ENCODE measurements around the gene TMEM63A.

TMEM63A gene

GRCh38 chr1:225855503-225856300 is 26.5 kb downstream of the TMEM63A start:
- Histone ChIP-seq H3K36me3 (ENCODE audit: control insufficient read depth, insufficient read depth, low read length) (peaks cover 92% of the 10 kb centered on the region), H3K4me1 (ENCODE audit: control insufficient read depth, insufficient read depth, low read length, poor library complexity, severe bottlenecking) (peaks cover 2% of the 10 kb centered on the region), H3K27me3 (replicated peaks; ENCODE audit: control insufficient read depth, insufficient read depth, low read length, poor library complexity, severe bottlenecking) (no peaks in the 10 kb centered on the region), H3K27ac (ENCODE audit: insufficient read depth, low read length, poor library complexity, severe bottlenecking) (peak overlapping the region; percentile 33), H3K9me3 (ENCODE audit: control insufficient read depth, low read length) (no peaks in the 10 kb centered on the region), H3K4me3 (ENCODE audit: insufficient read depth, low read depth, low read length, poor library complexity, severe bottlenecking) (no peak overlapping the region)
- DNase-seq, result peak in 1 of 3 donors; percentile 9

DNA sequence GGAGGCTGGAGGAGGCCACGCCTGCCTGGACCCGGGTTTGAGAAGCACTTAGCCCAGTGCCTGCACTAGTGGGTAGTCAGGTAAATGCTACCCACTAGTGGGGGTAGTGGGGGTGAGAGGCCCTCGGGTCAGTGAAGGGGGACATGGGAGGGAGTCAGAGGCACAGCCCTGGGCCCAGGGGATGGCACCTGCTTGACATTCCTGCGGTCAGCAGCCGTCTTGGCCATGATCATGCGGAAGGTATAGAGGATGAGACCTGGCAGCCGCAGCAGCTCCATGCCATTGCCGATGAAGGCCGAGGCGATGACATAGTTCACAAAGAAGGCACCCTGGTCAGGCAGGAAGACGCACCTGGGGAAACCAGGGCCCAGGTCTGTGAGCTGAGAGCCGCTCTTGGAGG is 28.7 kb downstream of the TMEM63A start:
- Histone ChIP-seq H3K27me3 (replicated peaks; ENCODE audit: control insufficient read depth, insufficient read depth, low read length, poor library complexity, severe bottlenecking) (no peaks in the 10 kb centered on the region), H3K4me3 (ENCODE audit: insufficient read depth, low read depth, low read length, poor library complexity, severe bottlenecking) (no peak overlapping the region), H3K4me1 (ENCODE audit: control insufficient read depth, insufficient read depth, low read length, poor library complexity, severe bottlenecking) (peaks cover 11% of the 10 kb centered on the region), H3K36me3 (ENCODE audit: control insufficient read depth, insufficient read depth, low read length) (peaks cover 82% of the 10 kb centered on the region), H3K27ac (ENCODE audit: insufficient read depth, low read length, poor library complexity, severe bottlenecking) (no peak overlapping the region), H3K9me3 (ENCODE audit: control insufficient read depth, low read length) (no peaks in the 10 kb centered on the region)
- DNase-seq, result no peak

DNA sequence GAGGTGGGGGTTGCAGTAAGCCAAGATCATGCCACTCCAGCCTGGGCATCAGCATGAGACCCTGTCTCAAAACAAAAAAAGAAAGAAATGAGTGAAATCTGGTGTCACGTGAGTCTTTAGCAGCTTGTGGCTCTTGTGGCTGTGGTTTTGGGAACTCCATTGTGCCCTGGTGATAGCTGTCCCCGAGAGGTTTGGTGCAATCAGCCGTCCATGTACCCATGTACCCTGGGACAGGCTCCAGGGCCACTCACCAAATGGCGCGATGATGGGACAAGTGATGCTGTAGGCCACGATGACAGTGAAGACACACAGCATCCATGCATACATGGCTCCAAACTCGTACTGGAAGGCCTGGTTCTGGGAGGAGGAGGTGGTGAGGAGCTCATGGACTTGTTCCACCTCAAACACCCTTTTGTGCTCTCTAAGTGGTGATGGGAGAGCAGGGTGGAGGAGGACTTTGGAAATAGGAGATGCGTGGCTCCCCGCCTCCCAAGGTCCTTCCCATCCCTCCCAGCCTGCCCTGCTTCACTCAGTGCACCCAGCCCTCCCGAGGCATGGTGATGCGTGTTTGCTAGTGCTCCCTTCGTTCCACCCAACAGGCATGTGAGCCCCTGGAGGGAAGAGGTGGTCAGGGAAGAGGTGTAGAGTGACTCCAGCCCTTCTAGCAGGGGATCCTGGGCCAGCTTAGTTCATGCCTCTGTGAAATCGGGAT is 29.6 kb downstream of the TMEM63A start:
- H3K4me1 ChIP-seq (ENCODE audit: control insufficient read depth, insufficient read depth, low read length, poor library complexity, severe bottlenecking), result peaks cover 11% of the 10 kb centered on the region
- no peaks in the 10 kb centered on the region for H3K9me3 ChIP-seq (ENCODE audit: control insufficient read depth, low read length)
- no peak overlapping the region for H3K27ac ChIP-seq (ENCODE audit: insufficient read depth, low read length, poor library complexity, severe bottlenecking)
- DNase-seq, result no peak
- H3K27me3 ChIP-seq (replicated peaks; ENCODE audit: control insufficient read depth, insufficient read depth, low read length, poor library complexity, severe bottlenecking), result no peaks in the 10 kb centered on the region
- peaks cover 80% of the 10 kb centered on the region for H3K36me3 ChIP-seq (ENCODE audit: control insufficient read depth, insufficient read depth, low read length)
- no peak overlapping the region for H3K4me3 ChIP-seq (ENCODE audit: insufficient read depth, low read depth, low read length, poor library complexity, severe bottlenecking)

GRCh38 chr1:225851805-225852204 is 30.4 kb downstream of the TMEM63A start:
- H3K27ac ChIP-seq (ENCODE audit: insufficient read depth, low read length, poor library complexity, severe bottlenecking), result peak overlapping the region; percentile 37
- no peaks in the 10 kb centered on the region for H3K27me3 ChIP-seq (replicated peaks; ENCODE audit: control insufficient read depth, insufficient read depth, low read length, poor library complexity, severe bottlenecking)
- H3K36me3 ChIP-seq (ENCODE audit: control insufficient read depth, insufficient read depth, low read length), result peaks cover 82% of the 10 kb centered on the region
- no peaks in the 10 kb centered on the region for H3K9me3 ChIP-seq (ENCODE audit: control insufficient read depth, low read length)
- H3K4me1 ChIP-seq (ENCODE audit: control insufficient read depth, insufficient read depth, low read length, poor library complexity, severe bottlenecking), result peaks cover 11% of the 10 kb centered on the region
- no peak overlapping the region for H3K4me3 ChIP-seq (ENCODE audit: insufficient read depth, low read depth, low read length, poor library complexity, severe bottlenecking)
- DNase-seq, result no peak

DNA sequence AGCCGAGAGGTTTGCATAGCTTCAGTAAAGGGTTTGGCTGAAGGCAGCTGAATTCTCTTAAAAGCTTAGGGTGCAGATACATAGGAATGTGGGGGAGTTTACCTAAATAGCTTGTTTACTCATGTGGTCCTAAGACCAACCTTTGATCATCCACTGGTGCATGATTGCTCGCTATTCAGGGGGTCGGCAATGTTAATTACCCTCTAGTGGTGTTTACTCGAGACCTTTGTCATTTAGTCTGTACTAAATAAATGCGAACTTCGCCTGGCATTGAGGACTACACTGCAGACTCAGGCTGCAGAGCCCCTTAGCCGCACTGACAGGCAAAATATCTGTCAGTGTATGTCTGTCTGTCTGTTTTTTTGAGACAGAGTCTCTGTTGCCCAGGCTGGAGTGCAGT is 31.8 kb downstream of the TMEM63A start:
- Histone ChIP-seq H3K27me3 (replicated peaks; ENCODE audit: control insufficient read depth, insufficient read depth, low read length, poor library complexity, severe bottlenecking) (no peaks in the 10 kb centered on the region), H3K4me3 (ENCODE audit: insufficient read depth, low read depth, low read length, poor library complexity, severe bottlenecking) (no peak overlapping the region), H3K27ac (ENCODE audit: insufficient read depth, low read length, poor library complexity, severe bottlenecking) (no peak overlapping the region), H3K36me3 (ENCODE audit: control insufficient read depth, insufficient read depth, low read length) (peaks cover 79% of the 10 kb centered on the region), H3K4me1 (ENCODE audit: control insufficient read depth, insufficient read depth, low read length, poor library complexity, severe bottlenecking) (peaks cover 8% of the 10 kb centered on the region), H3K9me3 (ENCODE audit: control insufficient read depth, low read length) (no peaks in the 10 kb centered on the region)
- DNase-seq, result no peak

DNA sequence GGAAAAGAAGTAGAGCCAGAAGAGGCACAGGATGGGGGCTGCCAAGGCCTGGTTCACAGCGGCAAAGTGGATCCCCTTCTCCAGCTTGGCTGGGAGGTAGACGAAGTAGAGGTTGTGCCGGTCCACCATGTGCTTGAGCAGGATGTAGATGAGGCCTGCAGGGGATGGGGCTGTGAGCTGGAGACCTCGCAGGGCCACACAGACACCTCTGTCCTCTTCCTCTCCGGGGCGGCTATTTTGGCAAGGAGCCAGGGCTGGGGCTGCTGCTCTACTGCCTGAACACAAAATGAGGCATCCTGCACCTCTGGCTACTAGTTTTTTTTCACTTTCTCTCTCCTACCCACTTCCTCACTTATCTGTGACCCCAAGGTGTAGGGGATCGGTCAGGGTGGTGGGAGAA is 32.3 kb downstream of the TMEM63A start:
- no peak for DNase-seq
- Histone ChIP-seq H3K9me3 (ENCODE audit: control insufficient read depth, low read length) (no peaks in the 10 kb centered on the region), H3K27me3 (replicated peaks; ENCODE audit: control insufficient read depth, insufficient read depth, low read length, poor library complexity, severe bottlenecking) (no peaks in the 10 kb centered on the region), H3K36me3 (ENCODE audit: control insufficient read depth, insufficient read depth, low read length) (peaks cover 76% of the 10 kb centered on the region), H3K27ac (ENCODE audit: insufficient read depth, low read length, poor library complexity, severe bottlenecking) (peak overlapping the region; percentile 19), H3K4me1 (ENCODE audit: control insufficient read depth, insufficient read depth, low read length, poor library complexity, severe bottlenecking) (peaks cover 8% of the 10 kb centered on the region), H3K4me3 (ENCODE audit: insufficient read depth, low read depth, low read length, poor library complexity, severe bottlenecking) (no peak overlapping the region)

GRCh38 chr1:225848030-225848955 is 33.9 kb downstream of the TMEM63A start:
- H3K27me3 ChIP-seq (replicated peaks; ENCODE audit: control insufficient read depth, insufficient read depth, low read length, poor library complexity, severe bottlenecking), result no peaks in the 10 kb centered on the region
- peaks cover 8% of the 10 kb centered on the region for H3K4me1 ChIP-seq (ENCODE audit: control insufficient read depth, insufficient read depth, low read length, poor library complexity, severe bottlenecking)
- peak overlapping the region; percentile 28 for H3K27ac ChIP-seq (ENCODE audit: insufficient read depth, low read length, poor library complexity, severe bottlenecking)
- peaks cover 60% of the 10 kb centered on the region for H3K36me3 ChIP-seq (ENCODE audit: control insufficient read depth, insufficient read depth, low read length)
- H3K9me3 ChIP-seq (ENCODE audit: control insufficient read depth, low read length), result no peaks in the 10 kb centered on the region
- no peak overlapping the region for H3K4me3 ChIP-seq (ENCODE audit: insufficient read depth, low read depth, low read length, poor library complexity, severe bottlenecking)
- DNase-seq, result no peak

DNA sequence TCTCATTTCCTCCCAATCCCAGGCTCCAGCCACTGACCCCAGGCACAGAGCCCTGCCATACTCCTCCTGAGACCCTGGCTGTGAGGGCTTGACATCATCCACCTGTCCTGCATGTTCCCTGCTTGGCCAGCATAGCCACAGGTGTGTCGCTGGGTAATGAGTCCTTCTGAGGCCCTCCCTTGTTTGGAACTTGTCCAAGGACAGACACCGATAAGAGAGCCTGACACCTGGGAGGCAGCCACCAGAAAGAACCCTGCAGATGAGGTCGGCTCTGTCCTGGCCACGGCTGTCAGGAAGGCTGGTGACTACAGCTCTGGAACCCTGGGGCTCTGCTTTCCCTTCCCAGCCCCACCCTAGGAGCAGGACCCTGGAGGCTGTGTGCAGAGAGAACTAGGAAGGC is 34.6 kb downstream of the TMEM63A start:
- H3K27ac ChIP-seq (ENCODE audit: insufficient read depth, low read length, poor library complexity, severe bottlenecking), result peak overlapping the region; percentile 28
- peaks cover 8% of the 10 kb centered on the region for H3K4me1 ChIP-seq (ENCODE audit: control insufficient read depth, insufficient read depth, low read length, poor library complexity, severe bottlenecking)
- H3K36me3 ChIP-seq (ENCODE audit: control insufficient read depth, insufficient read depth, low read length), result peaks cover 53% of the 10 kb centered on the region

DNA sequence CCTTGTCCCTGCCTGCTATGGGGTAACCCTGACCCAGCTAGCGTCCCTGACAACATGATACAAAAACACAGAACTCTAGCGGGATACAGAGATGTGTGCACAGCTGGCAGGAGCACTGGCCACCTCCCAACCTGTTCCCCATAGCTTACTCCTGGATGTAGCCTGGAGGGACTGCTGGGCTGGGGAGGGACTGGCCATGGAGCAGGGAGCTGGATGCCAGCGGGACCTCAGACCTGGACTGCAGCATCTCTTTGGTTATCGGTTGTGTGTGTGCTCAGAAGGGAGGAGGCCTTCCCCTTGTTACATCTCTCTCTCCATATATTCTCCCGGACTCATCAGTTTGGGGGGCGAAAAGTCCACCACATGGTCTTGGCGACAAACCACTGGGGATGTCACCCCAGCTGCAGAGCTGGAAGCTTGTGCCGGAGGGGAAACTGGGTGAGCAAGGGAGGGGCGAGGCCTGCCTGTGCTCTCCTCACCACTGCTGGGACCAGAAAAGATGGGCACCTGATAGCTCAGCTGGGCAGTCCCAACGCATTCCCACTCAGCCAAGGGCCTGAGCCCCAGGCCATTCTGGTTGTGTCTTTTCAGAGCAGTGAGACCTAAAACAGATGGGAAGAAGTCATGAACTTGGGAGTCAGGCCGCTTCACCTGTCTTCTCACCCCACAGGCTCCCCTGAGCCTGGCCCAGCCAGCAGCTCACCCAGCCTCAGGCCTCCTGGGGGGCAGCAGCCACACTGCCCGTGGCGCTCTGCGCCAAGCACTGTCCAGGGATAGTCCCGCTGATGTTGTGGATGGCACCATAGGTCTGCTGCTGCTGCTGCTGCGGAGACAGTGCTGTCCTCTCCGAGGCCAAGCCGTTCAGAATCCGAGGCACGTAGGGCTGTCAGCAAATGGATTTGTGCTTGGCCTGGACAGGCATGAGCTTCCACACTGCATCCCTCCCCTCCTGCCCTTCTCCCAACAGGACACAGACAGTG is 35.6 kb downstream of the TMEM63A start:
- DNase-seq, result no peak
- no peak overlapping the region for H3K4me3 ChIP-seq (ENCODE audit: insufficient read depth, low read depth, low read length, poor library complexity, severe bottlenecking)
- no peaks in the 10 kb centered on the region for H3K27me3 ChIP-seq (replicated peaks; ENCODE audit: control insufficient read depth, insufficient read depth, low read length, poor library complexity, severe bottlenecking)
- H3K4me1 ChIP-seq (ENCODE audit: control insufficient read depth, insufficient read depth, low read length, poor library complexity, severe bottlenecking), result peaks cover 8% of the 10 kb centered on the region
- no peak overlapping the region for H3K27ac ChIP-seq (ENCODE audit: insufficient read depth, low read length, poor library complexity, severe bottlenecking)
- no peaks in the 10 kb centered on the region for H3K9me3 ChIP-seq (ENCODE audit: control insufficient read depth, low read length)
- H3K36me3 ChIP-seq (ENCODE audit: control insufficient read depth, insufficient read depth, low read length), result peaks cover 44% of the 10 kb centered on the region

More for the DNA sequence above, 34.6 kb downstream of the TMEM63A start:
- DNase-seq, result no peak
- H3K9me3 ChIP-seq (ENCODE audit: control insufficient read depth, low read length), result no peaks in the 10 kb centered on the region
- no peaks in the 10 kb centered on the region for H3K27me3 ChIP-seq (replicated peaks; ENCODE audit: control insufficient read depth, insufficient read depth, low read length, poor library complexity, severe bottlenecking)
- no peak overlapping the region for H3K4me3 ChIP-seq (ENCODE audit: insufficient read depth, low read depth, low read length, poor library complexity, severe bottlenecking)
